HG03135 (cell line): ENCODE results near the gene ZSWIM5.

Source experiments
- ATAC-seq: cut with Tn5 transposase; IDR thresholded peaks from one replicate; pipeline ENCODE4 v1.9.1; 2021; ENCODE audit warnings: mild to moderate bottlenecking, moderate library complexity; ENCODE audit not compliant: unreplicated experiment

Gene ZSWIM5

DNA sequence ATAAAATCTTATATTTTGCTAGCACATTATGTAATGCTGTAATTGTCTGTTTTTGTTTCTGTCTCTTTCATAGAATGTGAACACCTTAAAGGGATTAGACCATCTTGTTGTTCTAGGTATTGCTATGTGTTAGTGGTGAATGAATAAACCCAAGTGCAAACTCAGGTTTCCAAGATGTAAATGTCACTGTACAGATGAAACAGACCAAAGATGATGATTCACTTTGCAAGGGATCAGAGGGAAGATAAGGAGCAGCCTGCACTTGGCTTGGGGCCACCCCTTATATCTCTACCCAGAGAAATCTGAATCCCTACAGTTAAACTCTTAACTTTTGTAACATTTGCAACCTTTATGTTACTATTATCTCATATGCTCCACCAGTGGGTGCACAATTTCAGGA, 168.9 kb downstream of the ZSWIM5 start:
- no peak for ATAC-seq

DNA sequence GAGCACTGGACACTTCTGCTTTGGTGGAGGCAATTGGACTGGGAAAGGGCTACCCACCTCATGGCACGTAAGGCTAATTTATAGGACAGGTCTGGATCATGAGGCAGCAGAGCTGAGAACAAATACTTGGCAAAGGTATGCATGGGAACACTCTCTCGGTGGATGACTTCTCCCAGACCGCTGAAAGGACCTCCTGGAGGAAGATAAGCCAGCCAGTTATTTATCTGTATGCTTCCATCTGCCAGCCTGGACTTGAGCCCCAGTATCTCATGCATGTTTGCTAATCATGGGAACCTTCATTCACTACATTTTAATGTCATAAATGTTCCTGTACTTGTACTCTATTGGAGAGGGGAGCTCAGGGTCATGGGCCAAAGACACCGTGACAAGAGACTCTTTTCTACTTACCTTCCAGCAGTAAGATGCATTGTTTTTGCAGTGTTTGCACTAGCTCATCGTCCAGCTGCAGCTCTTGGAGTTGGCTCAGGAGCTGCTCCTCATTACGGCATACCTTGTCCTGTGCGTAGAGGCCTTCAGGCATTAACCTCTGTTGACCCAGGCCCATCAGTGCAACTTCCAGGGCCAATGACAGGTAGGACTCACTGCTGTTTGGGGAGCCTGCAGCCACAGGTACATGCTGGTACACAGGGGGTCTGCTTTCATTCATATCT, 170.6 kb downstream of the ZSWIM5 start:
- ATAC-seq = no peak

DNA sequence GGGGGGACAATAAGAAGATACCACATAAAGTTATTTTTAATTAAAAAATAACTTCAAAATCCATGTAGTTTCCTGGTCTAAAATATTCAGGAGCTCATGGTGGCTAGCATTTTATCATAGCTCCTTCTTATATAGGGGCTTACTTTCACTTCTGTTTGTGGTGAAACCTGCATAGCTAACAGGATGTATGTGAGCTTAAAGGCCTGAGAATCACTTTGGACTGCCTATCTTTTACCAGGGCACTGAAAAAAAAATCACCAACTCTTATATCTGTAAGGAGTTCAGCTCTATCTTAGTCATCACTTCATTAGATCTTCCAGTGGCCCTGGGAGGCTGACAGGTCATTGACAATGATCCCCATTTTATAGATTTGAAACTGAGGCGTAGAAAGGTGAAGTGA, 173.0 kb downstream of the ZSWIM5 start:
- ATAC-seq = peak; percentile 66

DNA sequence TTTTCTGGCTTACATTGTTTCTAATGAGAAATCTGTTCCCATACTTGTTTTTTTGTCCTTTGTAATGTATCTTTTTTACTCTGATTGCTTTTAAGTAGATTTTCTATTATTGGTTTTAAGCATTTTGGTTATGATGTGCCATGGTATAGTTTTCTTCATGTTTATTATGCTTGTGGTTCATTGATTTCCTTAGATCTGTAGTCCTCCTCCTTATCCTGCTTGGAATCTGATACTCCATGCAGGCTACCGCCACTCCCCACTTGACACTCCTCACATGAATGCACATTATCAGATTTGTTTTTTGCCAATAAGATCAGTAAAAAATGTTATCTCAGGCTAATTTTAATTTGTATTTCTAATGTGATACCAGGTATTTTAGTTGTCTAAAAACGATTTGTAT, 173.6 kb downstream of the ZSWIM5 start:
- ATAC-seq = no peak

DNA sequence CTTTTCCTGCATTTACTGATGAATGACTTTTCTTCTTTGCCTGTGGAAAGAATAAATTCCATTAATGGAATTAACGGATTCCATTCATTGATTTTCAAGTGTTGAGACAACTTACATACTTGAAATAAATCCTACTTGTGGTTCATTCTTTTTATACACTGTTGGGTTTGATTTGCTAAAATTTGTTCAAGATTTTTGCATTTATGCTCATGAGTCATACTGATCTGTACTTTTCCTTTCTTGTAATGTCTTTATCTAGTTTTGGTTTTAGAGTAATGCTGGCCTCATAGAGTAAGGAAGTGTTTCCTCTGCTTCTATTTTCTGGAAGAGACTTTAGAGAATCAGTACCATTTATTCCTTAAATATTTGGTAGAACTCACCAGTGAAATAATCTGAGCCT, 180.0 kb downstream of the ZSWIM5 start:
- no peak for ATAC-seq

DNA sequence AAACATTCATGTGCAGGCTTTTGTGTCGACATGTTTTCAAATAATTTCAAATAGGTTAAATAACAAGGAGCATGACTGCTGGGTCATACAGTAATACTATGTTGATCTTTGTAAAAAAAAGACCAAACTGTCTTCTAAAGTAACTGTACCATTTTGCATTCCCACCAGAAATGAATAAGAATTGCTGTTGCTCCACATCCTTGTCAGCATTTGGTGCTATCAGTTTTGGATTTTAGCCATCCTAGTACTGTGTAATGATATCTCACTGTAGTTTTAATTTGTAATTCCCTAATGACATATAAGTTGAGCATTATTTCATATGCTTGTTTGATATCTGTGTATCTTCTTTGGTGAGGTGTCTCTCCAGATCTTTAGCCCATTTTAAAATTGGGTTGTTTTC, 182.7 kb downstream of the ZSWIM5 start:
- no peak for ATAC-seq

DNA sequence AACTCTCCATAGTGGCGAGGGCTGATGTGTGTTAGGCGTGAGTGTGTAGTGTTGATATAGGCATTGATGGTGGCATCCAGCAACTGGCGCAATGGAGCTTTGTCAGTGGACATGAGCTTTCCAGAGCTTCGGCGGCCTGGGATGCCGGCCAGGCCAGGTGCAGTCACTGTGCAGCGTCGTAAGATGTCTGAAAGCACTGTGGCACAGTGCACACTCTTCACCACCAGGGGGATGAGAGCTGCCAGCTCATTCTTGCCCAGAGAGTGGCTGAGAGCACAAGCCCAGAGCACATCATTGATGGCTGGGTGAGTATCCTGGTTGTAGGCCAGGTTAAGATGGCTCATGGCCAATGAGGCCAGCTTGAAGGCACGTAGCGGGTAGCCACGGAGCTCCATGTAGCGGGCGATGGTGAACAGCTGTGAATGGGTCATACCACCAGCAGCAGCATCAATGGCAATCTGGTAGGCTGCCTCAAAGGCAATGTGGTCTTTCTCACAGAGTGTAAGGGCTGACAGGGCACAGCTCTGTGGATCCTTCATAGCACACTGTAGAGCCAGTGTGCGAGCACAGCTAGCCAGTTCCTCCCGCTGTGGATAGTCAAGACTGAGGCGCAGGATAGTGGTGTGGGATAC, 187.7 kb downstream of the ZSWIM5 start:
- ATAC-seq = no peak

DNA sequence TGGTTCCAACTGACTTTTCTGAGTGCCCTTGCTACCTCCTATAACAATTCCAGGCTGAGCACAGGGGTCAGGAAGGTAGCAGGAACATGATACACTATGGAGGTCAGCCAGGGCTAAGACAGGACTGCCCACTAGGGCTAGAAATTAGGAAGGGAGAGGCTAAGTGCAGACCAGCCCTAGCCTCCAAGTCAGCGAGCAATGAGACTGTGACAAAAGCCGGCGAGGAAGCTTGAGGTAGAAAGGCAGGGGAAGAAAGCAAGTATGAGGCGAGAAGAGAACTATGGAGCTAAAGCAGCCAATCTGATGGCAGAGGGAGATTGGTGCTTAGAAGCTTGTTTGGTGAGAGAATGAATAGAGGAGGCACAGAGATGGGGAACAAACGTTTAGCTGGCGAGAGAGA, 189.6 kb downstream of the ZSWIM5 start:
- ATAC-seq = no peak

DNA sequence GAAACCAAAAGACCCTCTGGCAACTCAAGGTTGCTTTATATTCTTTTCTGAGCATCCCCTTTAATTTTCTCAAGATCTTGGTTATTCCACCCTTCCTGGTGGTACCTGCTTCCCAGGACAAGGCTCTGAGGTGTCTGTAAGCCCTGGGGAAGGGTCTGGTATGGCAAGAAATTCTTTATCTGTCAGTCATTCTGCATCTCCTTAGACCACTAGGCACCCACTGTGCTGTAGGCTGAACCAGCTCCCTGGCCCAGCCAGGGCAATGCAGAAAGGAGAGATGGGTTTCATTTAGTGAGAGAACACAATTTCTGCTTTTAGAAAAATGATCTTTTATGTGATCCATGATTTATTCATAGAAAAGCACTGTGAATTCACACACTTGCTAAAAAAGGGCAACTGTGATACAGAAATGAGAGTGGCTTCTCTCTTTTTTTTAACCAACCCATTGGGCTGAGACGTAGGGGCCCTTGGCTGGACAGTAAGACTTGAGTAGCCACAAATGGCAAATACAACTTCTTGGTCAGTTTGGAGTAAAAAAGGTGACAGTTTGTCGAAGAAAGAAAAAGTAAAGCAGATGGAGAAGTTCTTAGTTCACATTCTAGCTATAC, 190.2 kb downstream of the ZSWIM5 start:
- no peak for ATAC-seq

DNA sequence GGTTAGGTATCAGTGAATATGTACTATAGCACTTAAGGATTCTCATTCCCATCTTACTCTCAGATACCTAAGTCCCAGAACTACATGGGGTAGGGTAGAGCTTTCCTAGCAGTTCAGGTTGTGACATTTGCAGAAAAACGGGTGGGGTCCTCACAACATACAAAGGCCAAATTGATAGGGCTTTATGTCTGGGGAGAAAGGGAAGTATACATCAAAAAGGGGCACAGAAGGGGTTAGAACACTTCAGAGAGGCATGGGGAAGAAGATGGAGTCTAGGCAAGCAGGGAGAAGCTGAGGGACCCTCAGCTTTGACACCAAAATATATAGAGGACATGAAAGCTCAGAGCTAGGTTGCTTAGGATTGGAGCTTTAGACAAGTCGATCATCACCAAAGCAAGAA, 190.7 kb downstream of the ZSWIM5 start:
- no peak for ATAC-seq

DNA sequence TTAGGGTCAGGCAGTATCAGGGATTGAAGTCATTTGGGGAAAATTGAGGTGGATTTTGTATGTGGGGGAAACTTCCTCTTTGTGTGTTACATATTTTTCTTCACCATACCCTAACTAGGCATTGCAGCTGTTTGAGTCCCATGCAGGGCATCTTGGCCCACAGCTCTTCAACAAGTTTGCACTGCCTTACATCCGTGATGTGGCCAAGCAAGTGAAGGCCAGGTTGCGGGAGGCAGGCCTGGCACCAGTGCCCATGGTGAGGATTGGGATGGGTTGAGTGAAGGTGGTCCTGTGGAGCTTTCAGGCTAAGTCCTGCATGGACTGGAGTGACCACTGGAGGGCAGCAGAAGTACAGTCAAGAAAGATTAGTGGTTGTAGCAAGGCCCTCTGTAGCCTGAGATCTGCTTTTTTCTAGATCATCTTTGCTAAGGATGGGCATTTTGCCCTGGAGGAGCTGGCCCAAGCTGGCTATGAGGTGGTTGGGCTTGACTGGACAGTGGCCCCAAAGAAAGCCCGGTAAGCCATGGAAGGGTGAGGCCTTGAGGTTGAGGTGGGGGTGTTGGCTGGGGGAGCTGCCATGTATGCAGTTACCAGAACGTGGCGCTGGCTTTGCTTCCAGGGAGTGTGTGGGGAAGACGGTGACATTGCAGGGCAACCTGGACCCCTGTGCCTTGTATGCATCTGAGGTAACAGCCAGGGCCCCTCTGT, 191.9 kb downstream of the ZSWIM5 start:
- ATAC-seq = no peak

DNA sequence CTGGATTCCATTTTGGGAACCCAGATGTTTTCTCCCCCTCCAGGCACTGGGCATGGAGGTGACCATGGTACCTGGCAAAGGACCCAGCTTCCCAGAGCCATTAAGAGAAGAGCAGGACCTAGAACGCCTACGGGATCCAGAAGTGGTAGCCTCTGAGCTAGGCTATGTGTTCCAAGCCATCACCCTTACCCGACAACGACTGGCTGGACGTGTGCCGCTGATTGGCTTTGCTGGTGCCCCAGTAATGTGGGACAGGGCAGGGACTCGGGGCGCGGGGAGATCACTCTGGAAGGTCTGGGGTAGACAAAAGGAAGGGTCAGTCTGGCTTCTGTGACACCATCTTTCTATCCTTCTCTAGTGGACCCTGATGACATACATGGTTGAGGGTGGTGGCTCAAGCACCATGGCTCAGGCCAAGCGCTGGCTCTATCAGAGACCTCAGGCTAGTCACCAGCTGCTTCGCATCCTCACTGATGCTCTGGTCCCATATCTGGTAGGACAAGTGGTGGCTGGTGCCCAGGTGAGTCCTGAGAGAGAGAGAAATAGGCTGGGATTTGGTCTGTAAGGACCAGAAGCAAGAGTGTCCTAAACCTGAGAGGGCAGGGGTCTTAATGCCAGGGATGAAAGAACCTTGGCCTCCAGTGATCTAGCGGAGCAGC, 192.7 kb downstream of the ZSWIM5 start:
- no peak for ATAC-seq

DNA sequence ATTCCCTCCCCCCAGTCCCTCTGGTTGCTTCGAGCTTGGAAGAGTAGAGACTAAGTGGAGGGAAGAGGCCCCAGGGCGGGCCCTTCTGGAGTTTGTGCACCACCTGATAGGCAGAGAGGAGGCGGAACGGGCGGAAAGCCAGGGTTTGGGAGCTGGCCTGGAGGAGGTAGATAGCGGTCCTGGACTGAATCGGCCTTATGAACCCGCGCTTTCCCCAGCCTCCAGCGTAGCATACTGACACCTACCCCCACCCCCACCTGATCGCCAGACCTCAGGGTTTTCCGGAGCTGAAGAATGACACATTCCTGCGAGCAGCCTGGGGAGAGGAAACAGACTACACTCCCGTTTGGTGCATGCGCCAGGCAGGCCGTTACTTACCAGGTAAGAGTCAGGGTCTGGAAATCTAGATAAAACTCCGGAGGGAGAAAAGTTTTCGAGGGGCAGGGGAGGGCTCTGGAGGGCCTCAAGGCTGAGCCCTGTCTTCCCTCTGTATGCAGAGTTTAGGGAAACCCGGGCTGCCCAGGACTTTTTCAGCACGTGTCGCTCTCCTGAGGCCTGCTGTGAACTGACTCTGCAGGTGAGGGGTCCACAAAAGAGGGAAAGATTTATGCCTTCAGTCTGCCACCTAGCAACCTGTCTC, 193.6 kb downstream of the ZSWIM5 start:
- ATAC-seq = no peak

DNA sequence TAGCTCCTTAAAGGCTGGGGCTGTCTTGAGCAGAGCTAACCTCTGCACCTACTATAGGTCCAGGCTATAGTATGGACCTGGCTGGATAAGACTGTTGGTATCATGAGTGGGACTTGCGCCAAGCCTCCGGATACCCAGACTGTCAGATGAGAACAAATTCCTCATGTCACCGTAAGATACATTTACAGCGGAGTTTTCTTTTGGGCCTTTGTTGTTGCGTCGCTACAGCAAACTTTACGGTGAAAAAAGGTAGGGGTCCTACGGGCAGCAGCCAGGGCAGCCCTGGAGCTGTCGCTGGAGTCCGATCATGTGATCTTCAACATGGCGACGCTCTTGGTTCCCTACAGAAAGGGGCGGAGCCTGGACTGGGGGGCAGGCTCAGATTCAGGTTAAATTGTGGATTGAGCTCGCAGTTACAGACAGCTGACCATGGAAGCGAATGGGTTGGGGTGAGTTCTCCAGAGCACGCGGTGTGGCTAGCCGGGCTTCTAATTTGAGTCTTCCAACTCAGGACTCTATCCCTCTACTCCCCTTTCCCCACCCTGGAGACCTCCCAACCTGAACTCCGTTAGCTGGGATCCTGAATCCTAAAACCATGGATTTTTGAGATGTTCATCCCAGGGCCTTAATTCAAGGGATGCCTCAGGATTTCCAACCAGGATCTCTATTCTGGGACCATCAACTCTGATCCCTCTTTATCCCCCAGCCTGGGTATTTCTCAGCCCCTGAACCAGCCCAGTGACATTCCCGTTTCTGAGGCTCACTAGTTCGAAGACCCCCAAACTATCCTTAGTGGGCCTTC, 194.4 kb downstream of the ZSWIM5 start, which contains the start of gene UROD:
TSS of gene UROD (plus strand) at position 418 of the 802 bp plus-strand sequence. CDS start at position 430, 12 bp downstream.
- ATAC-seq = peak; percentile 67

DNA sequence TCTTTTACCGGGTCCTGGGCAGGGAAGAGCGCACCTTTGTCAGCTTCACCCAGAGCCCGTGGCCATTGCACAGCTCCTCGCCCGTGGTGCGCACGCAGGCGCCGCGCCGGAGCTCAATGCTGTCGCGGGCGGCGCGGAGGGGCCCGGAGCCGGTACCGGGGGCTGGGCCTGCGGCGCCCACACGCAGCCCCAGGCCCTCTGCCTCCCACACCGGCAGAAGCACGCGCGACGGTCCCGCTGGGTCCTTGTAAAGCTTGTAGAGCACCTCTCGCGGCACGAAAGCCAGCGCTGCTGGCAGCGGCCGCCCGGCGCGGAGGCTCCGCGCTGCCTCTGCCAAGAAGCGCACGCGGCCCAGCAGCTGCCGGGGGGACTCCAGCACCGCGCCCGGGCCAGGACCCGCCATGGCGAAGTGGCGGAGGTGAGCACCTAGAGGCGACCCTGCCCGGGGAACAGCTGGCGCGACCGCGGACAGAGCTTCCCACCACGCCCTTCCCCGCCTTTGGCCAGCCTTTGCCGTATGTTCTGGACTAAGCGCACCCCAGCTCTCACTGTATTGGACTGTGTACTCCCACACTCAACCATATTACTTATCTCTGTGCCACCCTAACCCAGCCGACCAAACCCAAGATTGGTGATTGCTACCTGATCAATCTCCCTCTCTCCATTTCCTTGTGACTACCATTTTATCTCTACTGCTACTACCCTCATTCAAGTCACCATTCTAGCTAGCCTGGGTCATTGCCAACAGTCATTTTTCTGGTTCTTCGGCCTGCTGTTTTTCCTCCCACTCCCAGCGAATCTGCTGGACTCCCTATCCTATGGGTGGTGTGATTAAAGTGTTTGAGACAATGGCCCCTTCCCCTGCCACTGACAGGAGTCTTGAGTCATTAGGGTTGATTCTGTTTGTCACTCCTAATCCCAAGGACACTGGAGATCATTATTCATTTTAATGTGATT, 195.3 kb downstream of the ZSWIM5 start, which contains the start of gene HECTD3:
TSS of gene HECTD3 (minus strand) at position 470 of the 957 bp plus-strand sequence. CDS start at position 403, 67 bp downstream.
- ATAC-seq = peak; percentile 48

DNA sequence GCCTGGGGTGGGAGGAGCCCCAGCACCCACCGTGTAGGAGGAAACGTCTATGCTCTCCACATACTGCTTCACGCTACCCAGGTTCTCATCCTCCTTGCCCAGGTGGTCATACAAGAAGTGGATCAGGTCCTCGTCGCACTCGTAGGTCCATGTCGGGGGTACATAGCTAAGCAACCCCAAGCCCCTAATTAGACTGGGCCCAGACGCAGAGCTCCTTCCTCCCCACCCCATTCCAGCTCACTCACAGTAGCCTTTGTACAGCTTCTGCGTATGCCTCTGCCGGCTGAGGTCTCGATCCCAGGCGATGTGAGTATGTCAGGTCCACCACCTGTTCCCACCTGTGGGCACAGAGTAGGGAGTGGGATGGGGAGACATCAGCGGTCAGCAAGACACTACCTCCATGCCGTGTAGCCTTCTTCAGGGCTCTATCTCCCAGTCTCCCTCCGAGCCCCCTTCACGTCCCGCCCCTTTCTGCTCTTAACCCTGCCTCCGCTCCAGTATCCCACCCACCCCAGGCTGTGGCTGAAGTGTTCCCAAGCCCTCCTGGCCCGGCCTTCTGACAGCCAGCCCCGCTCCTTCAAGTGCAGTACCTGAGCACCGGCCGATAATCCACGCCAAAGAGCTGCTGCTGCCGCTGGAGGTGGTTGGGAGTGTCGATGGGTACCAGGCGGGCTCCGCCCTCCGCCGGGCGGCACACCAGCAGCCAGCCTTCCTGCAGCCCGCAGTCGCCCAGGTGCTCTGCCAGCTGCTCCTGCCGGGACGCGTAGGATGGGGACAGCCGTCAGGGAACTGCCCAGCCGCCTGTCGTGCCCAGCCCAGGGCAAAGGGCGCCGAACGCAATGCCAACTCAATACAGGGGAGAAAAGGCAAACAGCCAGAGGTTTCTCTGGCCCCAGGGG, 196.2 kb downstream of the ZSWIM5 start:
- no peak for ATAC-seq

DNA sequence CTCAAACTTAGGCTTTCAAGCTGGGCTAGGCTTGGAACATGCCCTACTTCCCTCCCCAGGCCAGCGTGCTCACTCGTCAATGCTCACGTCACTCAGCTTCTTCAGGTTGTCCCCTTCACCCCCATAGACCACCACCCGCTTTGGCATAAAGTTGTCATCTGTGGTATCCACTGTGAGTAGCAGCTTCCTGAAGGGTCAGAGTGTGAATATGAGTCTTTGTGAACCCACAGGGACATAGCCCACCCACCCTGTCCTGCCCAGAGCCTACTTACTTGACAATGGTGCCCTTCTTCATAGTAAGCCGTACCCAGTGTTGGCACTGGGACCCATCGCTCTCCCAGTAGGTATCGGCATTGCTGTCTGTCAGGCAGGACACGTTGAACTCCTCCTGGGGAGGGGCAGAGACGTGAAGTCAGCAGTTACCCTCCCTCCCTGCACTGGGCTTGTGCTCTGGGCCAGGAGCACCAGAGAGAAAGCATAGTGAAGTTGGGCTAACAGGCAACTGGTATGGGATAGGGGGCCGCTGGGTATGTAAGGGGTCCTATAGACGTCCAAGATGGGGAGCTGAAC, 197.0 kb downstream of the ZSWIM5 start:
- ATAC-seq = no peak
